ENCODE results near the gene CEP72. TPM values are rescaled to one million over a fixed set of nuclear protein-coding genes. Genes with fewer than 3 reads are reported as not detected.
"Not testable (repeated sequence)": the region's sequence is repeated elsewhere in the genome, so short reads cannot be mapped to it uniquely, and the experiment has no call there.

CEP72 gene
- total RNA-seq, 1 donor from 2014 or later = 0.32 TPM

DNA sequence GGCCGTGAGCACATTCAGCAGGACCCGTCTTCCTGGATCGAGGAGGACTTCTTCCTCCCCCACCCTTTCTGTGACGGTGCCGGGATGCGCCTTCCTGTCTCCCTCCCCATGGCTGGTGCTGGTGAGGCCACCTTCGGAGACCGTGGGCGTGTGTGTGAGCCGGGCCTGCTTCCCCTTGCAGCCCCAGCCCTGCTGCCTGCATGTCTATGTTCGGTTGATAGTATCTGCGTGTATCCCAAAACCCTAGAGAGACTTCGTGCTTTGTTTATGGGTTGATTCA, 12.8 kb downstream of the CEP72 start:
- Histone ChIP-seq H3K27ac (no peak overlapping the region), H3K9me3 (no peaks in the 10 kb centered on the region), H3K36me3 (peaks cover 17 to 18% of the 10 kb centered on the region in 2 donors), H3K27me3 (no peaks in the 10 kb centered on the region), H3K4me1 (no peaks in the 10 kb centered on the region), H3K4me3 (no peak overlapping the region)
- DNase-seq (ENCODE audit: low spot score in 2 of 2) = no peak
- intact Hi-C loops (cut with DNase I) = no loop called here
- TF ChIP-seq, protein P1, sequence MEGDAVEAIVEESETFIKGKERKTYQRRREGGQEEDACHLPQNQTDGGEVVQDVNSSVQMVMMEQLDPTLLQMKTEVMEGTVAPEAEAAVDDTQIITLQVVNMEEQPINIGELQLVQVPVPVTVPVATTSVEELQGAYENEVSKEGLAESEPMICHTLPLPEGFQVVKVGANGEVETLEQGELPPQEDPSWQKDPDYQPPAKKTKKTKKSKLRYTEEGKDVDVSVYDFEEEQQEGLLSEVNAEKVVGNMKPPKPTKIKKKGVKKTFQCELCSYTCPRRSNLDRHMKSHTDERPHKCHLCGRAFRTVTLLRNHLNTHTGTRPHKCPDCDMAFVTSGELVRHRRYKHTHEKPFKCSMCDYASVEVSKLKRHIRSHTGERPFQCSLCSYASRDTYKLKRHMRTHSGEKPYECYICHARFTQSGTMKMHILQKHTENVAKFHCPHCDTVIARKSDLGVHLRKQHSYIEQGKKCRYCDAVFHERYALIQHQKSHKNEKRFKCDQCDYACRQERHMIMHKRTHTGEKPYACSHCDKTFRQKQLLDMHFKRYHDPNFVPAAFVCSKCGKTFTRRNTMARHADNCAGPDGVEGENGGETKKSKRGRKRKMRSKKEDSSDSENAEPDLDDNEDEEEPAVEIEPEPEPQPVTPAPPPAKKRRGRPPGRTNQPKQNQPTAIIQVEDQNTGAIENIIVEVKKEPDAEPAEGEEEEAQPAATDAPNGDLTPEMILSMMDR (IDR thresholded peaks at IDR 0.05) = no peak

DNA sequence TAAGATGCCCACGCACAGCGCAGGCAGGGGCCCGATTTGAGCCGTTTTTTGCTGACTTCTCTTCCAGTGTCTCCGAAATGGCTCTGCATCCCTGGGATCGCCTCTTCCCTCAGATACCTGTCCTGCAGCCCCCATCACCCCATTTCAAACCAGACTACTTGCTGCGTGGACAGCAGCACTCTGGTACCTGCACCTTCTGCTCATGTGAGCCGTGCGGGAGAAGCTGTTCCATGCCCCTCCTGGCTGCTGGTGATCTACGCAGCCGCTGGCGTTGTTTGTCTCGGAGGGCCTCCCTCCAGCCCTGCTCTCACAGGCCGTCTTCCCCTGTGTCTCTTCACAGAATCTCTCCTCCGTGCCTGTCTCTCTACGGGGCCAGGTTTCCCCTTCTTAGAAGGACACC, 13.4 kb downstream of the CEP72 start:
- no peaks in the 10 kb centered on the region for H3K4me1 ChIP-seq
- intact Hi-C loops (cut with DNase I) = no loop called here
- peaks cover 10 to 11% of the 10 kb centered on the region in 2 donors for H3K36me3 ChIP-seq
- DNase-seq (ENCODE audit: low spot score in 2 of 2) = no peak
- H3K27ac ChIP-seq = no peak overlapping the region
- H3K4me3 ChIP-seq = no peak overlapping the region
- TF ChIP-seq, protein P1 (IDR thresholded peaks at IDR 0.05) = no peak
- no peaks in the 10 kb centered on the region for H3K27me3 ChIP-seq
- no peaks in the 10 kb centered on the region for H3K9me3 ChIP-seq

DNA sequence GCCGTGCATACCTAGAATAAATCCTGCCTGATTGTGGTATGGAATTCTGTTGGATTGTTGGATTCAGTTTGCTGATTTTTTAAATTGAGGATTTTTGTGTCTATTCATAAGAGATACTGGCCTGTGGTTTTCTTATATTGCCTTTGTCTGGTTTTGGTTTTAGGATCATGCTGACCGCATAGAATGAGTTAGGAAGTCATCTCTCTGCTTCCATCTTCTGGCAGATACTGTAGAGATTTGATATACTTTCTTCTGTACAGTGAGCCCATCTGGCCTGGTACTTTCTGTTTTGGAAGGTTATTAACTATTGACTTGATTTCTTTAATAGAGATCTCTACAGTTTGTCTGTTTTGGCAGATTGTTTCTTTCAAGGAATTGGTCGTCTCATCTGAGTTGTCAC, 14.7 kb downstream of the CEP72 start:
- no peak overlapping the region for H3K27ac ChIP-seq
- no peaks in the 10 kb centered on the region for H3K4me1 ChIP-seq
- intact Hi-C loops (cut with DNase I) = no loop called here
- no peak for DNase-seq (ENCODE audit: low spot score in 2 of 2)
- no peaks in the 10 kb centered on the region for H3K27me3 ChIP-seq
- TF ChIP-seq, protein P1 (IDR thresholded peaks at IDR 0.05) = no peak
- H3K4me3 ChIP-seq = no peak overlapping the region
- H3K36me3 ChIP-seq = peaks cover 3 to 7% of the 10 kb centered on the region in 2 donors
- no peaks in the 10 kb centered on the region for H3K9me3 ChIP-seq

DNA sequence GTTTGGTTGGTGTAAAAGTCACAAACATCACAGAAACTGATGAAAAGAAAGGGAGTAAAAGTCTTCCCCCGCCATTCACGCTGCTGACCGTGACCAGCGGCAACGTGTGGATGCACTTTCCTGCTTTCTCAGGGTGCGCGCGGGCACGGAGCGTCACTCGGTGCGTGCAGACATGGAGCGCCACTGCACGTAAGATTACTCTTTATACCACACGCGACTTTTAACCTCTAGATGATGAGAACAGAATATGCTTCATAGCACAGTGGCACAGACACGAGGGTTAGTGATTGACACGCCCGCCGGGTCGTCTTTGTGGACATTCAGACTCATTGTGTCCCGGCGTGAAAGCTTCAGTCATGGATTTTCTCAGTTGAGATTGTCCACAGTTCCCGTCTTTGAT, 15.7 kb downstream of the CEP72 start:
- no peak for DNase-seq (ENCODE audit: low spot score in 2 of 2)

DNA sequence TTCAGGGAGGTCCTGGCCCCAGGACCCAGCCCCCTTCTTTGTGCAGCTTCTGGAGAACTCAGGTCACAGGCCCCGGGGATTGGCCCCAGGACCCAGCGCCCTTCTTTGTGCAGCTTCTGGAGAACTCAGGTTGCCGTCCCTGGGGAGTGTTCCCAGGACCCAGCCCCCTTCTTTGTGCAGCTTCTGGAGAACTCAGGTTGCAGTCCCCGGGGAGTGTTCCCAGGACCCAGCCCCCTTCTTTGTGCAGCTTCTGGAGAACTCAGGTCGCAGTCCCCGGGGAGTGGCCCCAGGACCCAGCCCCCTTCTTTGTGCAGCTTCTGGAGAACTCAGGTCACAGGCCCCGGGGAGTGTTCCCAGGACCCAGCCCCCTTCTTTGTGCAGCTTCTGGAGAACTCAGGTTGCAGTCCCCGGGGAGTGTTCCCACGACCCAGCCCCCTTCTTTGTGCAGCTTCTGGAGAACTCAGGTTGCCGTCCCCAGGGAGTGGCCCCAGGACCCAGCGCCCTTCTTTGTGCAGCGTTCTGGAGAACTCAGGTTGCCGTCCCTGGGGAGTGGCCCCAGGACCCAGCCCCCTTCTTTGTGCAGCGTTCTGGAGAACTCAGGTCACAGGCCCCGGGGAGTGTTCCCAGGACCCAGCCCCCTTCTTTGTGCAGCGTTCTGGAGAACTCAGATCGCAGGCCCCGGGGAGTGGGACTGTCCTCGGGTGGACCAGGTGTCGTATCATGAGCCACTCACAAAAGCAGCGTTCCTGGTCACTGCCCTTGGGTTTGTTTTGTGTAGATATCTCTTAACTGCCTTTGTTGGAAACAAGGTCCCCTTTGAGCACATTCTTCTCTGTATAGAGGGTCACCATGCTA, 16.4 kb downstream of the CEP72 start:
- H3K27ac ChIP-seq; H3K27me3 ChIP-seq; H3K36me3 ChIP-seq; intact Hi-C loops (cut with DNase I); H3K9me3 ChIP-seq; H3K4me3 ChIP-seq; H3K4me1 ChIP-seq; DNase-seq (ENCODE audit: low spot score in 2 of 2): not testable (repeated sequence)

More for the DNA sequence above, 15.7 kb downstream of the CEP72 start:
- Histone ChIP-seq H3K4me1 (no peaks in the 10 kb centered on the region), H3K27ac (no peak overlapping the region), H3K36me3 (peaks cover 3 to 7% of the 10 kb centered on the region in 2 donors), H3K4me3 (no peak overlapping the region), H3K9me3 (no peaks in the 10 kb centered on the region), H3K27me3 (no peaks in the 10 kb centered on the region)
- intact Hi-C loops (cut with DNase I) = no loop called here
- TF ChIP-seq, protein P1 (IDR thresholded peaks at IDR 0.05) = no peak

DNA sequence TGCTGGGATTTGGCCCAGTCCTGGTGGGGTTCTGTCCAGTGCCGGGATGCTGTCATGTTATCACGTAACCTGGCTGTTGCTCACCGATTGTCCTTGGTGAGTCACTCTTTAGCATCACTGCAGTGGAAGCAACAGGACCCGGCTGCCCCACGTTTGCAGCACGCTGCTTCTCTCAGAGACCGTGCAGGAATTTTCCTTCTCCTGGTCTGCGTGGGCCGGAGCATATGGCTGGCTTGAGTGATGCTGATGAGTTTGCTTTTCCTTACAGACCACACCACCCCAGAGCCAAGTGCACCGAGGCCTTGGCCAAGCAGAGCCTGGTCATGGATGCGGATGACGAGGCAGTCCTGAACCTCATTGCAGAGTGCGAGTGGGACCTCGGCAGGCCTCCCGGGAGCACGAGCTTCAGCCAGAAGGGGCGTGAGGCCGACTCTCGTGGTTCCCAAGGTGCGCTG, 21.4 kb downstream of the CEP72 start:
- no peak overlapping the region for H3K27ac ChIP-seq
- DNase-seq (ENCODE audit: low spot score in 2 of 2) = no peak
- TF ChIP-seq, protein P1 (IDR thresholded peaks at IDR 0.05) = no peak
- no peaks in the 10 kb centered on the region for H3K4me1 ChIP-seq
- no peaks in the 10 kb centered on the region for H3K9me3 ChIP-seq
- no peaks in the 10 kb centered on the region for H3K27me3 ChIP-seq
- intact Hi-C loops (cut with DNase I) = no loop called here
- H3K36me3 ChIP-seq = peaks cover 7 to 28% of the 10 kb centered on the region in 2 donors
- H3K4me3 ChIP-seq = no peak overlapping the region

Data from ascending aorta (tissue), 2 donors.